Central memory CD8-positive, alpha-beta T cell (primary cell): Measurements from ENCODE around the gene NR4A3.

Experiments
- ATAC-seq: fragments of 150-1000 bp; cut with Tn5 transposase; replicated peaks from 2 replicates; pipeline ENCODE4 v1.10.0; 2022; ENCODE audit warnings: mild to moderate bottlenecking, moderate FRiP score, moderate number of reproducible peaks; ENCODE audit not compliant: poor library complexity, severe bottlenecking; ENCODE audit errors: extremely low read depth
- DNase-seq, 2 donors: peaks; one replicate each; pipeline ENCODE4 v3.0.0; 2021; ENCODE audit warnings: low spot score in 2 of 2
- H3K27ac Mint-ChIP-seq: one replicate; pipeline ENCODE4 v1.8.0; 2022; ENCODE audit warnings: low read depth, mild to moderate bottlenecking, moderate library complexity, mixed read lengths
- H3K27me3 Mint-ChIP-seq: one replicate; pipeline ENCODE4 v1.8.0; 2022; ENCODE audit warnings: mixed read lengths
- H3K36me3 Mint-ChIP-seq: one replicate; pipeline ENCODE4 v1.8.0; 2022; ENCODE audit warnings: mild to moderate bottlenecking, moderate library complexity, mixed read lengths; ENCODE audit not compliant: insufficient read depth
- H3K4me1 Mint-ChIP-seq: one replicate; pipeline ENCODE4 v1.8.0; 2022; ENCODE audit warnings: mixed read lengths
- H3K4me3 Mint-ChIP-seq: one replicate; pipeline ENCODE4 v1.8.0; 2022; ENCODE audit warnings: mild to moderate bottlenecking, moderate library complexity, mixed read lengths
- H3K9me3 Mint-ChIP-seq: one replicate; pipeline ENCODE4 v1.8.0; 2022; ENCODE audit warnings: mixed read lengths

The NR4A3 gene

GRCh38 chr9:99828054-99828416 is 6.3 kb downstream of the NR4A3 start:
- H3K27me3 Mint-ChIP-seq, result peaks cover 37% of the 10 kb centered on the region

GRCh38 chr9:99828417-99829176 is 6.9 kb downstream of the NR4A3 start:
- H3K27ac Mint-ChIP-seq, result no peak overlapping the region
- no peak for DNase-seq
- H3K4me1 Mint-ChIP-seq, result peaks cover 23% of the 10 kb centered on the region
- peak overlapping the region; percentile 4 for H3K4me3 Mint-ChIP-seq
- peaks cover 31% of the 10 kb centered on the region for H3K27me3 Mint-ChIP-seq
- no peak for ATAC-seq
- peaks cover 23% of the 10 kb centered on the region for H3K36me3 Mint-ChIP-seq
- H3K9me3 Mint-ChIP-seq, result no peaks in the 10 kb centered on the region

More at GRCh38 chr9:99828054-99828416, 6.3 kb downstream of the NR4A3 start:
- DNase-seq (no peak), ATAC-seq (no peak)
- Mint-ChIP-seq H3K9me3 (no peaks in the 10 kb centered on the region), H3K27ac (peak overlapping the region; percentile 62), H3K36me3 (peaks cover 24% of the 10 kb centered on the region), H3K4me1 (peaks cover 28% of the 10 kb centered on the region), H3K4me3 (no peak overlapping the region)

GRCh38 chr9:99831857-99832557 is 10.3 kb downstream of the NR4A3 start:
- no peak overlapping the region for H3K27ac Mint-ChIP-seq
- DNase-seq, result no peak
- peaks cover 9% of the 10 kb centered on the region for H3K27me3 Mint-ChIP-seq
- H3K9me3 Mint-ChIP-seq, result no peaks in the 10 kb centered on the region
- H3K36me3 Mint-ChIP-seq, result peaks cover 14% of the 10 kb centered on the region
- ATAC-seq, result no peak
- H3K4me3 Mint-ChIP-seq, result no peak overlapping the region
- H3K4me1 Mint-ChIP-seq, result no peaks in the 10 kb centered on the region

GRCh38 chr9:99832558-99832864 is 10.8 kb downstream of the NR4A3 start:
- H3K36me3 Mint-ChIP-seq, result peaks cover 13% of the 10 kb centered on the region
- no peaks in the 10 kb centered on the region for H3K9me3 Mint-ChIP-seq
- no peak overlapping the region for H3K4me3 Mint-ChIP-seq
- no peak overlapping the region for H3K27ac Mint-ChIP-seq
- peaks cover 9% of the 10 kb centered on the region for H3K27me3 Mint-ChIP-seq
- DNase-seq, result no peak
- no peak for ATAC-seq
- no peaks in the 10 kb centered on the region for H3K4me1 Mint-ChIP-seq

GRCh38 chr9:99833735-99834134 is 12.1 kb downstream of the NR4A3 start:
- no peak for ATAC-seq

GRCh38 chr9:99834474-99834873 is 12.8 kb downstream of the NR4A3 start:
- Mint-ChIP-seq H3K36me3 (peaks cover 9% of the 10 kb centered on the region), H3K9me3 (no peaks in the 10 kb centered on the region), H3K27me3 (peaks cover 2% of the 10 kb centered on the region), H3K4me3 (no peak overlapping the region), H3K4me1 (no peaks in the 10 kb centered on the region), H3K27ac (no peak overlapping the region)
- DNase-seq, result no peak
- ATAC-seq, result no peak

More at GRCh38 chr9:99833735-99834134, 12.1 kb downstream of the NR4A3 start:
- Mint-ChIP-seq H3K27me3 (peaks cover 9% of the 10 kb centered on the region), H3K4me3 (no peak overlapping the region), H3K36me3 (peaks cover 9% of the 10 kb centered on the region), H3K9me3 (no peaks in the 10 kb centered on the region), H3K27ac (no peak overlapping the region), H3K4me1 (no peaks in the 10 kb centered on the region)
- no peak for DNase-seq

GRCh38 chr9:99835142-99835541 is 13.5 kb downstream of the NR4A3 start:
- Mint-ChIP-seq H3K4me3 (no peak overlapping the region), H3K36me3 (peaks cover 6% of the 10 kb centered on the region), H3K4me1 (no peaks in the 10 kb centered on the region), H3K27ac (no peak overlapping the region), H3K9me3 (no peaks in the 10 kb centered on the region), H3K27me3 (no peaks in the 10 kb centered on the region)
- ATAC-seq, result no peak
- DNase-seq, result no peak

GRCh38 chr9:99835581-99835980 is 13.9 kb downstream of the NR4A3 start:
- Mint-ChIP-seq H3K27ac (no peak overlapping the region), H3K36me3 (peaks cover 6% of the 10 kb centered on the region), H3K9me3 (no peaks in the 10 kb centered on the region), H3K4me3 (no peak overlapping the region), H3K27me3 (no peaks in the 10 kb centered on the region), H3K4me1 (no peaks in the 10 kb centered on the region)
- DNase-seq (no peak), ATAC-seq (no peak)

- Mint-ChIP-seq H3K36me3 (peaks cover 10% of the 10 kb centered on the region), H3K9me3 (no peaks in the 10 kb centered on the region)
Observed at GRCh38 chr9:99840072-99840471, 18.4 kb downstream of the NR4A3 start.

GRCh38 chr9:99845063-99845462 is 23.4 kb downstream of the NR4A3 start:
- H3K9me3 Mint-ChIP-seq, result no peaks in the 10 kb centered on the region
- peaks cover 9% of the 10 kb centered on the region for H3K36me3 Mint-ChIP-seq
- no peak overlapping the region for H3K27ac Mint-ChIP-seq
- H3K27me3 Mint-ChIP-seq, result no peaks in the 10 kb centered on the region
- no peak overlapping the region for H3K4me3 Mint-ChIP-seq
- H3K4me1 Mint-ChIP-seq, result peaks cover 7% of the 10 kb centered on the region
- no peak for ATAC-seq
- no peak for DNase-seq

More at GRCh38 chr9:99840072-99840471, 18.4 kb downstream of the NR4A3 start:
- no peak for ATAC-seq
- DNase-seq, result no peak
- no peak overlapping the region for H3K4me3 Mint-ChIP-seq
- no peak overlapping the region for H3K27ac Mint-ChIP-seq
- H3K4me1 Mint-ChIP-seq, result no peaks in the 10 kb centered on the region
- H3K27me3 Mint-ChIP-seq, result no peaks in the 10 kb centered on the region

- Mint-ChIP-seq H3K27me3 (no peaks in the 10 kb centered on the region), H3K36me3 (peaks cover 11% of the 10 kb centered on the region), H3K9me3 (no peaks in the 10 kb centered on the region), H3K4me1 (peaks cover 36% of the 10 kb centered on the region), H3K4me3 (no peak overlapping the region), H3K27ac (no peak overlapping the region)
- ATAC-seq, result no peak
- no peak for DNase-seq
Observed at GRCh38 chr9:99848447-99848846, 26.8 kb downstream of the NR4A3 start.

GRCh38 chr9:99850736-99851499 is 29.2 kb downstream of the NR4A3 start:
- ATAC-seq (peak; percentile 16), DNase-seq (no peak)
- Mint-ChIP-seq H3K36me3 (peaks cover 7% of the 10 kb centered on the region), H3K27ac (peak overlapping the region; percentile 47), H3K4me1 (peaks cover 36% of the 10 kb centered on the region), H3K9me3 (no peaks in the 10 kb centered on the region), H3K27me3 (no peaks in the 10 kb centered on the region), H3K4me3 (peak overlapping the region; percentile 56)

GRCh38 chr9:99851500-99851822 is 29.8 kb downstream of the NR4A3 start:
- peaks cover 7% of the 10 kb centered on the region for H3K36me3 Mint-ChIP-seq

More at GRCh38 chr9:99851500-99851822, 29.8 kb downstream of the NR4A3 start:
- DNase-seq (peak in 1 of 2 donors; percentile 57), ATAC-seq (peak; percentile 97)
- Mint-ChIP-seq H3K4me1 (peaks cover 36% of the 10 kb centered on the region), H3K27ac (peak overlapping the region; percentile 47), H3K4me3 (peak overlapping the region; percentile 56), H3K27me3 (no peaks in the 10 kb centered on the region), H3K9me3 (no peaks in the 10 kb centered on the region)
